ENCODE results near the gene SALL4. TPM values are rescaled to one million over a fixed set of nuclear protein-coding genes. Genes with fewer than 3 reads are reported as not detected.

The SALL4 gene
- total and polyA plus RNA-seq, 2 donors (not counting 3 experiments of a cell fraction or from before 2014, with no cell fraction given) = 1.3 to 1.9 TPM

GRCh38 chr20:51759769-51760510 is 42.4 kb downstream of the SALL4 start:
- CTCF ChIA-PET = interaction anchor here (1.5 kb wide), 1 partner anchor 59 kb away, joined by 6 read pairs; no protein-coding TSS in a partner anchor
- TF ChIP-seq MAX (IDR thresholded peaks at IDR 0.05; ENCODE audit: insufficient read depth, insufficient read length) (no peak), JUN (IDR thresholded peaks at IDR 0.05; ENCODE audit: borderline replicate concordance, insufficient read depth, insufficient read length, low read depth) (no peak), FOS (IDR thresholded peaks at IDR 0.05; ENCODE audit: borderline replicate concordance, insufficient read depth, low read length) (no peak), EZH2 (IDR thresholded peaks at IDR 0.05; ENCODE audit: borderline replicate concordance, low read depth, low read length, severe bottlenecking) (no peak), POLR2A (IDR thresholded peaks at IDR 0.05; ENCODE audit: low read depth, low read length) (no peak)
- TF ChIP-seq, protein P1, sequence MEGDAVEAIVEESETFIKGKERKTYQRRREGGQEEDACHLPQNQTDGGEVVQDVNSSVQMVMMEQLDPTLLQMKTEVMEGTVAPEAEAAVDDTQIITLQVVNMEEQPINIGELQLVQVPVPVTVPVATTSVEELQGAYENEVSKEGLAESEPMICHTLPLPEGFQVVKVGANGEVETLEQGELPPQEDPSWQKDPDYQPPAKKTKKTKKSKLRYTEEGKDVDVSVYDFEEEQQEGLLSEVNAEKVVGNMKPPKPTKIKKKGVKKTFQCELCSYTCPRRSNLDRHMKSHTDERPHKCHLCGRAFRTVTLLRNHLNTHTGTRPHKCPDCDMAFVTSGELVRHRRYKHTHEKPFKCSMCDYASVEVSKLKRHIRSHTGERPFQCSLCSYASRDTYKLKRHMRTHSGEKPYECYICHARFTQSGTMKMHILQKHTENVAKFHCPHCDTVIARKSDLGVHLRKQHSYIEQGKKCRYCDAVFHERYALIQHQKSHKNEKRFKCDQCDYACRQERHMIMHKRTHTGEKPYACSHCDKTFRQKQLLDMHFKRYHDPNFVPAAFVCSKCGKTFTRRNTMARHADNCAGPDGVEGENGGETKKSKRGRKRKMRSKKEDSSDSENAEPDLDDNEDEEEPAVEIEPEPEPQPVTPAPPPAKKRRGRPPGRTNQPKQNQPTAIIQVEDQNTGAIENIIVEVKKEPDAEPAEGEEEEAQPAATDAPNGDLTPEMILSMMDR (IDR thresholded peaks at IDR 0.05; ENCODE audit: extremely low read depth in 1 of 2, insufficient read depth in 1 of 2, low read depth in 1 of 2, low read length in 2 of 2) = no peak
- H2AFZ ChIP-seq (ENCODE audit: low read depth, low read length) = no peak overlapping the region
- H3K27ac ChIP-seq (ENCODE audit: insufficient read depth, low read depth, low read length) = no peak overlapping the region
- H4K20me1 ChIP-seq (replicated peaks; ENCODE audit: control insufficient read depth, extremely low read depth, insufficient read depth, low read length) = no peaks in the 10 kb centered on the region
- no peaks in the 10 kb centered on the region for H3K9me3 ChIP-seq (replicated peaks; ENCODE audit: control insufficient read depth, insufficient read depth, low read length)
- H3K27me3 ChIP-seq (ENCODE audit: control insufficient read depth in 2 of 2, insufficient read depth in 2 of 2, low read length in 2 of 2) = no peaks in the 10 kb centered on the region
- POLR2A ChIA-PET = no interaction called here
- H3K79me2 ChIP-seq (ENCODE audit: control insufficient read depth, insufficient read depth, low read length) = peaks cover 10% of the 10 kb centered on the region
- BruUV-seq (replicated peaks) = no TSS peak
- H3K9ac ChIP-seq (replicated peaks; ENCODE audit: extremely low read depth, insufficient read depth, low read length) = no peak overlapping the region
- peaks cover 6% of the 10 kb centered on the region for H3K4me1 ChIP-seq (ENCODE audit: control insufficient read depth, extremely low read depth, insufficient read depth, low read length)
- H3K4me3 ChIP-seq (replicated peaks in 1 of 3; ENCODE audit: insufficient read depth in 1 of 3, low read depth in 1 of 3, low read length in 3 of 3) = no peak overlapping the region
- dilution Hi-C loops (cut with MboI; ENCODE audit: extremely low pct_ligation_motif_present, low sequenced_read_pairs) = no loop called here
- no peak overlapping the region for H3K4me2 ChIP-seq (ENCODE audit: insufficient read depth, low read length)
- H3K9me1 ChIP-seq (replicated peaks; ENCODE audit: control insufficient read depth, extremely low read depth, insufficient read depth, low read length) = no peaks in the 10 kb centered on the region
- no peaks in the 10 kb centered on the region for H3K36me3 ChIP-seq (ENCODE audit: control insufficient read depth in 2 of 2, extremely low read depth in 1 of 2, insufficient read depth in 2 of 2, low read length in 2 of 2)
- no peak for FAIRE-seq
- no peak for DNase-seq (ENCODE audit: low read depth, low spot score)
- intact Hi-C loops (cut with micrococcal nuclease) = loop anchor here (10.0 kb wide), 1 partner anchor 395 kb away; no protein-coding TSS in a partner anchor

Data from endothelial cell of umbilical vein (primary cell).